PC-9 (cell line): ENCODE measurements around the gene CCDC69. TPM values are rescaled to one million over a fixed set of nuclear protein-coding genes. Genes with fewer than 3 reads are reported as not detected.

Source experiments
- BruUV-seq: library from RNA; stranded (reverse); fragments of 400-500 nt; replicated peaks from 2 replicates; lab custom pipeline; 2021; lab: Mats Ljungman, UMichigan
- CTCF ChIA-PET: fragments of 300-600 bp; sonication (Branson Sonifier 250); formaldehyde crosslinking; loops from one replicate; lab custom pipeline; 2022; ENCODE audit warnings: antibody characterized with exemption; lab: Charles Lee
- POLR2A ChIA-PET: fragments of 300-600 bp; sonication (Branson Sonifier 250); formaldehyde crosslinking; loops from one replicate; lab custom pipeline; 2022; ENCODE audit warnings: antibody characterized with exemption; ENCODE audit not compliant: unreplicated experiment; lab: Charles Lee
- DNase-seq, 2 experiments: peaks; one replicate each; pipeline versions ENCODE4 v3.0.0 to v3.0.0-alpha.2; 2015 to 2022; ENCODE audit warnings: mixed read lengths in 1 of 2
- H2AFZ ChIP-seq: fragments of 200-600 bp; sonication (generic); 2 replicates; pipeline ENCODE4 v1.8.1; 2017; ENCODE audit warnings: antibody characterized with exemption
- H3F3A ChIP-seq: fragments of 200-600 bp; sonication (generic); 2 replicates; pipeline ENCODE4 v1.8.1; 2017; ENCODE audit warnings: antibody characterized with exemption, mild to moderate bottlenecking, low read depth; ENCODE audit not compliant: insufficient read depth
- H3K27ac ChIP-seq: fragments of 200-600 bp; sonication (generic); 2 replicates; pipeline ENCODE4 v1.6.1; 2016; ENCODE audit warnings: mixed run types
- H3K27me3 ChIP-seq: fragments of 200-600 bp; sonication (generic); 2 replicates; pipeline ENCODE4 v1.6.1; 2016; ENCODE audit warnings: low read depth, mixed run types; ENCODE audit not compliant: insufficient read depth
- H3K36me3 ChIP-seq: fragments of 200-600 bp; sonication (generic); 2 replicates; pipeline ENCODE4 v1.6.1; 2016; ENCODE audit warnings: low read depth, mixed run types
- H3K4me1 ChIP-seq: fragments of 200-600 bp; sonication (generic); replicated peaks from 2 replicates; pipeline ENCODE4 v1.6.1; 2016; ENCODE audit warnings: mixed run types; ENCODE audit not compliant: insufficient read depth
- H3K4me2 ChIP-seq: fragments of 200-600 bp; sonication (generic); 2 replicates; pipeline ENCODE4 v1.6.1; 2017; ENCODE audit warnings: mixed run types
- H3K4me3 ChIP-seq: fragments of 200-600 bp; sonication (generic); 2 replicates; pipeline ENCODE4 v1.6.1; 2016; ENCODE audit warnings: mixed run types
- H3K79me2 ChIP-seq: fragments of 200-600 bp; sonication (generic); 2 replicates; pipeline ENCODE4 v1.6.1; 2017; ENCODE audit warnings: low read depth, mixed run types
- H3K9me2 ChIP-seq: fragments of 200-600 bp; sonication (generic); 2 replicates; pipeline ENCODE4 v1.8.1; 2017; ENCODE audit warnings: mild to moderate bottlenecking; ENCODE audit not compliant: insufficient read depth
- H3K9me3 ChIP-seq: fragments of 200-600 bp; sonication (generic); 2 replicates; pipeline ENCODE4 v1.8.1; 2016; ENCODE audit warnings: low read depth; ENCODE audit not compliant: insufficient read depth
- H4K20me1 ChIP-seq: fragments of 200-600 bp; sonication (generic); 2 replicates; pipeline ENCODE4 v1.8.1; 2017; ENCODE audit not compliant: insufficient read depth
- EZH2 ChIP-seq: fragments of 200-600 bp; sonication (generic); IDR thresholded peaks from 2 replicates; pipeline ENCODE4 v1.8.0; 2017; ENCODE audit warnings: antibody characterized with exemption, low read depth
- intact Hi-C: fragments of 100-400 bp; cut with micrococcal nuclease; formaldehyde crosslinking; loops from one replicate; pipeline ENCODE4 v1.10.0; 2022; ENCODE audit not compliant: unreplicated experiment
- total RNA-seq: library from RNA; stranded (reverse); gene quantifications from 2 replicates; pipeline ENCODE4 v1.2.3, GENCODE V29; 2021
- TF ChIP-seq, protein P1 (sequence below): fragments of 200-600 bp; sonication (generic); conservative IDR thresholded peaks from 2 replicates; pipeline ENCODE4 v1.6.1; 2017; ENCODE audit warnings: mixed run types, antibody characterized with exemption, mild to moderate bottlenecking, moderate library complexity

The CCDC69 gene
- total RNA-seq, 1 experiment from 2014 or later = 0.50 TPM

DNA sequence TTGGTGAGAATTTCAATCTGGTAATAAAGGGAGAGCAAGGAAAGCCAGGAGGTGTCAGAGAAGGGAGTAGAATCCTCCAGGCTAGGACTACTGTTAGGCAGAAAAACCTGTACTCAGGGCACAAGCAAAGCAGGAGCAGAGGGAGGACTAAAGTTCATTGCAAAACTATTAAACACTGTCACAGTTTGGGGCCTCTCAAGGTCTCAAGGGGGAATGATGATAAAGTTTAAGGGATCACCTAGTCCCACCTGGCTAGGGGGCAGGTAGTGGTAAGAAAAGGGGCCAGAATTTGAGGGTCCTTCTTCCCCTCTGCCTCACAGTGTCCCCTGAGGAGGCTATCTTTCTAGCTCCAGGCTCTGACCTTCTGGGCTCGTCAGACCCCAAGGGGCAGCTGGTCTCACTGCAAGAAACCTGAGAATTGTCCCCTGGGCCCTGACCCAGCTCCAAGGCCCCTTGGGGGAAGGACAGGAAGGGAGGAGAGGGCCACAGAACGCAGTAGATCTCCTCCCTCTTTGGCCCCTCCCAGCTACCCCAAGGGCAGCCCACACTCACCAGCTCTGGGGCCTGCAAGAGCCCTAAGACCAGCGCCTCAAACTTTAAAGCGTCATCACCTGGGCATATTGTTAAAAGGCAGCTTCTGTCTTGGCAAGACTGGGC is 974 bp downstream of the CCDC69 start:
- POLR2A ChIA-PET = interaction anchor here (1.3 kb wide), 1 partner anchor 30 kb away, joined by 3 read pairs; no protein-coding TSS in a partner anchor
- no peak for DNase-seq
- no peaks in the 10 kb centered on the region for H3K36me3 ChIP-seq
- intact Hi-C loops = loop anchor here (5.0 kb wide), 1 partner anchor 91 kb away; no protein-coding TSS in a partner anchor
- no peaks in the 10 kb centered on the region for H3K9me3 ChIP-seq
- no peaks in the 10 kb centered on the region for H3K79me2 ChIP-seq
- H4K20me1 ChIP-seq = no peaks in the 10 kb centered on the region
- no TSS peak for BruUV-seq
- CTCF ChIA-PET = no interaction called here
- TF ChIP-seq, protein P1, sequence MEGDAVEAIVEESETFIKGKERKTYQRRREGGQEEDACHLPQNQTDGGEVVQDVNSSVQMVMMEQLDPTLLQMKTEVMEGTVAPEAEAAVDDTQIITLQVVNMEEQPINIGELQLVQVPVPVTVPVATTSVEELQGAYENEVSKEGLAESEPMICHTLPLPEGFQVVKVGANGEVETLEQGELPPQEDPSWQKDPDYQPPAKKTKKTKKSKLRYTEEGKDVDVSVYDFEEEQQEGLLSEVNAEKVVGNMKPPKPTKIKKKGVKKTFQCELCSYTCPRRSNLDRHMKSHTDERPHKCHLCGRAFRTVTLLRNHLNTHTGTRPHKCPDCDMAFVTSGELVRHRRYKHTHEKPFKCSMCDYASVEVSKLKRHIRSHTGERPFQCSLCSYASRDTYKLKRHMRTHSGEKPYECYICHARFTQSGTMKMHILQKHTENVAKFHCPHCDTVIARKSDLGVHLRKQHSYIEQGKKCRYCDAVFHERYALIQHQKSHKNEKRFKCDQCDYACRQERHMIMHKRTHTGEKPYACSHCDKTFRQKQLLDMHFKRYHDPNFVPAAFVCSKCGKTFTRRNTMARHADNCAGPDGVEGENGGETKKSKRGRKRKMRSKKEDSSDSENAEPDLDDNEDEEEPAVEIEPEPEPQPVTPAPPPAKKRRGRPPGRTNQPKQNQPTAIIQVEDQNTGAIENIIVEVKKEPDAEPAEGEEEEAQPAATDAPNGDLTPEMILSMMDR = no peak
- TF ChIP-seq EZH2 = no peak
- no peaks in the 10 kb centered on the region for H3K4me1 ChIP-seq
- no peak overlapping the region for H3K27ac ChIP-seq
- no peaks in the 10 kb centered on the region for H3F3A ChIP-seq
- no peaks in the 10 kb centered on the region for H3K27me3 ChIP-seq
- peak overlapping the region; percentile 71; the same call in 1 of the 2 replicates for H3K4me3 ChIP-seq
- peak overlapping the region; percentile 87 for H3K4me2 ChIP-seq
- H3K9me2 ChIP-seq = no peaks in the 10 kb centered on the region
- no peak overlapping the region for H2AFZ ChIP-seq

- Histone ChIP-seq H3K9me2 (no peaks in the 10 kb centered on the region), H4K20me1 (no peaks in the 10 kb centered on the region), H3F3A (no peaks in the 10 kb centered on the region), H3K27me3 (no peaks in the 10 kb centered on the region), H3K4me3 (no peak overlapping the region), H3K36me3 (no peaks in the 10 kb centered on the region), H3K9me3 (no peaks in the 10 kb centered on the region), H3K4me1 (no peaks in the 10 kb centered on the region), H3K79me2 (no peaks in the 10 kb centered on the region), H2AFZ (no peak overlapping the region), H3K4me2 (0 out of 2 replicates have a peak overlapping the region, but pooled peaks have one; percentile 87), H3K27ac (no peak overlapping the region)
- ChIA-PET CTCF (no interaction called here), POLR2A (no interaction called here)
- TF ChIP-seq, protein P1 = no peak
- no peak for TF ChIP-seq EZH2
- no peak for DNase-seq
- no TSS peak for BruUV-seq
- intact Hi-C loops = loop anchor here (5.0 kb wide), 1 partner anchor 90 kb away; no protein-coding TSS in a partner anchor
These were observed 1.7 kb downstream of the CCDC69 start for GRCh38 chr5:151222054-151222789.

DNA sequence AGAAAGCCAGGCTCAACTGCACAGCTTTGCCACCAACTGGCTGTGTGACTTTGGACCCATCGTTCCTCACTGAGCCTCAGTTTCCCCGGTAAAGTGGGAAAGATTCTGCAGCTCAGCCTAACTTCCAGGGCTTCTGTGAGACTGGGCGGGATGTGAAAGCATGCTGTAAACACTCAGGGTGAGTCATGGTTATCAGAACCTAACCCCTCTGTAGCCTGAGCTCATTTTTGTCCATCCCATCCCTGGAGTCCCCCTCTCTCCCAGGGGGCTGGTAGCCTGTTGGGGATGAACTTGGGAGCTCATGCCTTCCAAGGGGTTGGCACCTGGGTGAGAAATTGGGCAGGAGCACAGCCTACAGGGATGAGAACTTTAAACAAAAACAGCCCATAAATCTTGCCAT is 2.3 kb downstream of the CCDC69 start:
- H4K20me1 ChIP-seq = no peaks in the 10 kb centered on the region
- DNase-seq = no peak
- no peak overlapping the region for H3K27ac ChIP-seq
- no peak overlapping the region for H3K4me2 ChIP-seq
- no peak overlapping the region for H2AFZ ChIP-seq
- no peaks in the 10 kb centered on the region for H3K4me1 ChIP-seq
- no TSS peak for BruUV-seq
- intact Hi-C loops = loop anchor here (5.0 kb wide), 1 partner anchor 89 kb away; no protein-coding TSS in a partner anchor
- POLR2A ChIA-PET = no interaction called here
- CTCF ChIA-PET = interaction anchor here (0.6 kb wide), 1 partner anchor 285 kb away, joined by 3 read pairs; no protein-coding TSS in a partner anchor
- no peak overlapping the region for H3K4me3 ChIP-seq
- H3K36me3 ChIP-seq = no peaks in the 10 kb centered on the region
- no peaks in the 10 kb centered on the region for H3K27me3 ChIP-seq
- H3K9me3 ChIP-seq = no peaks in the 10 kb centered on the region
- H3K79me2 ChIP-seq = no peaks in the 10 kb centered on the region
- H3K9me2 ChIP-seq = no peaks in the 10 kb centered on the region
- no peaks in the 10 kb centered on the region for H3F3A ChIP-seq
- TF ChIP-seq EZH2 = no peak
- TF ChIP-seq, protein P1 = no peak
